WTC11 (cell line): ENCODE results near the gene UBE2H. TPM values are rescaled to one million over a fixed set of nuclear protein-coding genes. Genes with fewer than 3 reads are reported as not detected.

Source experiments
- ATAC-seq: fragments of 200-7000 bp; cut with Tn5 transposase; 2 replicates; pipeline ENCODE4 v1.10.0; 2021; ENCODE audit warnings: mild to moderate bottlenecking, moderate library complexity
- CTCF ChIA-PET: fragments of 300-600 bp; sonication (Branson Sonifier 250); formaldehyde crosslinking; loops from one replicate; lab custom pipeline; 2021; ENCODE audit warnings: antibody characterized with exemption; lab: Charles Lee
- POLR2A ChIA-PET: fragments of 350-600 bp; sonication (Branson Sonifier 250); formaldehyde crosslinking; loops from one replicate; lab custom pipeline; 2021; ENCODE audit warnings: antibody characterized with exemption; lab: Charles Lee
- DNase-seq: peaks from one replicate; pipeline ENCODE4 v3.0.0; 2021; ENCODE audit warnings: low spot score
- H3K27ac Mint-ChIP-seq: 2 replicates; pipeline ENCODE4 v1.8.0; 2021; ENCODE audit warnings: mixed read lengths
- H3K27me3 Mint-ChIP-seq: 2 replicates; pipeline ENCODE4 v1.8.0; 2021; ENCODE audit warnings: low read depth, mild to moderate bottlenecking, moderate library complexity, mixed read lengths
- H3K36me3 Mint-ChIP-seq: 2 replicates; pipeline ENCODE4 v1.8.0; 2021; ENCODE audit warnings: mixed read lengths
- H3K4me1 Mint-ChIP-seq: 2 replicates; pipeline ENCODE4 v1.8.0; 2022; ENCODE audit warnings: mixed read lengths
- H3K4me3 Mint-ChIP-seq: 2 replicates; pipeline ENCODE4 v1.8.0; 2021; ENCODE audit warnings: mild to moderate bottlenecking, moderate library complexity, mixed read lengths
- H3K9me3 Mint-ChIP-seq: 2 replicates; pipeline ENCODE4 v1.8.0; 2021; ENCODE audit warnings: mixed read lengths
- AFF4 ChIP-seq: sonication (generic); formaldehyde crosslinking; IDR thresholded peaks from 2 replicates; pipeline ENCODE4 v1.8.1; 2023; ENCODE audit warnings: mild to moderate bottlenecking, missing genetic modification reagents, borderline replicate concordance
- ATF6 ChIP-seq: sonication (generic); formaldehyde crosslinking; IDR thresholded peaks from 2 replicates; pipeline ENCODE4 v1.8.1; 2023; ENCODE audit warnings: mild to moderate bottlenecking, missing genetic modification reagents
- E2F1 ChIP-seq: sonication (generic); formaldehyde crosslinking; IDR thresholded peaks from 2 replicates; pipeline ENCODE4 v1.8.0; 2022; ENCODE audit warnings: mild to moderate bottlenecking, missing genetic modification reagents
- E2F5 ChIP-seq: sonication (generic); formaldehyde crosslinking; IDR thresholded peaks from 2 replicates; pipeline ENCODE4 v1.8.1; 2022; ENCODE audit warnings: mild to moderate bottlenecking, moderate library complexity, missing genetic modification reagents
- ETV6 ChIP-seq: sonication (generic); formaldehyde crosslinking; IDR thresholded peaks from 2 replicates; pipeline ENCODE4 v1.8.1; 2022; ENCODE audit warnings: mild to moderate bottlenecking, missing genetic modification reagents
- FOXP4 ChIP-seq: sonication (generic); formaldehyde crosslinking; IDR thresholded peaks from 2 replicates; pipeline ENCODE4 v1.8.0; 2022; ENCODE audit warnings: mild to moderate bottlenecking, missing genetic modification reagents
- GRHL2 ChIP-seq: fragments of 250-450 bp; sonication (Bioruptor Pico); IDR thresholded peaks from 2 replicates; pipeline ENCODE4 v1.8.0; 2022; ENCODE audit warnings: mild to moderate bottlenecking, moderate library complexity; ENCODE audit not compliant: insufficient replicate concordance, severe bottlenecking
- GTF2I ChIP-seq: fragments of 250-450 bp; sonication (Bioruptor Pico); conservative IDR thresholded peaks from 2 replicates; pipeline ENCODE4 v1.4.0; 2021; ENCODE audit warnings: mild to moderate bottlenecking
- JUN ChIP-seq: sonication (generic); formaldehyde crosslinking; IDR thresholded peaks from 2 replicates; pipeline ENCODE4 v1.8.0; 2023; ENCODE audit warnings: mild to moderate bottlenecking, missing genetic modification reagents
- MAX ChIP-seq: sonication (generic); formaldehyde crosslinking; IDR thresholded peaks from 2 replicates; pipeline ENCODE4 v1.8.0; 2022; ENCODE audit warnings: mild to moderate bottlenecking, missing genetic modification reagents
- MLX ChIP-seq: sonication (generic); formaldehyde crosslinking; IDR thresholded peaks from 2 replicates; pipeline ENCODE4 v1.8.1; 2023; ENCODE audit warnings: mild to moderate bottlenecking, missing genetic modification reagents, moderate library complexity
- MYBL2 ChIP-seq: sonication (generic); formaldehyde crosslinking; IDR thresholded peaks from 2 replicates; pipeline ENCODE4 v1.8.1; 2023; ENCODE audit warnings: mild to moderate bottlenecking, moderate library complexity, missing genetic modification reagents
- NFATC4 ChIP-seq: fragments of 250-450 bp; sonication (Bioruptor Pico); IDR thresholded peaks from 2 replicates; pipeline ENCODE4 v1.9.0; 2021; ENCODE audit warnings: mild to moderate bottlenecking
- NFYB ChIP-seq: sonication (generic); formaldehyde crosslinking; conservative IDR thresholded peaks from 2 replicates; pipeline ENCODE4 v1.8.0; 2022; ENCODE audit warnings: low read depth, missing genetic modification reagents
- RELA ChIP-seq: sonication (generic); formaldehyde crosslinking; IDR thresholded peaks from 2 replicates; pipeline ENCODE4 v1.8.1; 2022; ENCODE audit warnings: missing genetic modification reagents, mild to moderate bottlenecking, borderline replicate concordance
- USF1 ChIP-seq: sonication (generic); formaldehyde crosslinking; IDR thresholded peaks from 2 replicates; pipeline ENCODE4 v1.8.0; 2022; ENCODE audit warnings: mild to moderate bottlenecking, missing genetic modification reagents
- USF2 ChIP-seq: sonication (generic); formaldehyde crosslinking; IDR thresholded peaks from 2 replicates; pipeline ENCODE4 v1.8.1; 2023; ENCODE audit warnings: mild to moderate bottlenecking, missing genetic modification reagents, moderate library complexity
- ZMAT4 ChIP-seq: fragments of 250-450 bp; sonication (Bioruptor Pico); IDR thresholded peaks from 2 replicates; pipeline ENCODE4 v1.9.0; 2021; ENCODE audit warnings: mild to moderate bottlenecking
- total RNA-seq: library from RNA; stranded (reverse); gene quantifications from 3 replicates; pipeline ENCODE4 v1.2.3, GENCODE V29; 2021

The UBE2H gene
- total RNA-seq, 1 experiment from 2014 or later, result 55.0 TPM

GRCh38 chr7:129825209-129825970 lies 127.4 kb downstream of the UBE2H start:
- ChIA-PET CTCF (interaction anchor here (0.5 to 3.4 kb wide), 84 partner anchors 10 to 656 kb away, joined by 3 to 61 read pairs (median 4); partner anchors contain the start of genes KLHDC10 and STRIP2), POLR2A (interaction anchor here (0.5 to 2.2 kb wide), 10 partner anchors 9 to 280 kb away, joined by 3 to 24 read pairs (median 6); partner anchors contain the start of gene NRF1)
- Mint-ChIP-seq H3K36me3 (no peaks in the 10 kb centered on the region), H3K27ac (no peak overlapping the region), H3K27me3 (no peaks in the 10 kb centered on the region; the same call in 1 of the 2 replicates), H3K4me1 (peaks cover 32% of the 10 kb centered on the region), H3K4me3 (peak overlapping the region; percentile 85), H3K9me3 (no peaks in the 10 kb centered on the region)
- ATAC-seq, result peak; percentile 56
- DNase-seq, result peak; percentile 91
- TF ChIP-seq FOXP4 (no peak), GRHL2 (no peak), MAX (CRISPR knock-in tag) (peak; percentile 52; the same call in 1 of the 2 replicates), ETV6 (CRISPR knock-in tag) (no peak), ATF6 (CRISPR knock-in tag) (no peak), USF2 (peak; percentile 64), ZMAT4 (CRISPR knock-in tag) (no peak), USF1 (CRISPR knock-in tag) (peak; percentile 55), GTF2I (CRISPR knock-in tag) (no peak), E2F1 (CRISPR knock-in tag) (no peak), NFYB (CRISPR knock-in tag) (no peak), MLX (CRISPR knock-in tag) (no peak), RELA (peak; percentile 49; the same call in 1 of the 2 replicates), E2F5 (CRISPR knock-in tag) (no peak), JUN (CRISPR knock-in tag) (no peak), MYBL2 (CRISPR knock-in tag) (peak; percentile 46; the same call in 1 of the 2 replicates), AFF4 (no peak), NFATC4 (CRISPR knock-in tag) (0 out of 2 replicates have a peak, but pooled peaks have one; percentile 61)
